PC-9 (cell line): ENCODE data around the gene STAC. TPM values are rescaled to one million over a fixed set of nuclear protein-coding genes. Genes with fewer than 3 reads are reported as not detected.

Experiments
- BruUV-seq: library from RNA; stranded (reverse); fragments of 400-500 nt; replicated peaks from 2 replicates; lab custom pipeline; 2021; lab: Mats Ljungman, UMichigan
- CTCF ChIA-PET: fragments of 300-600 bp; sonication (Branson Sonifier 250); formaldehyde crosslinking; loops from one replicate; lab custom pipeline; 2022; ENCODE audit warnings: antibody characterized with exemption; lab: Charles Lee
- POLR2A ChIA-PET: fragments of 300-600 bp; sonication (Branson Sonifier 250); formaldehyde crosslinking; loops from one replicate; lab custom pipeline; 2022; ENCODE audit warnings: antibody characterized with exemption; ENCODE audit not compliant: unreplicated experiment; lab: Charles Lee
- DNase-seq, 2 experiments: peaks; one replicate each; pipeline versions ENCODE4 v3.0.0 to v3.0.0-alpha.2; 2015 to 2022; ENCODE audit warnings: mixed read lengths in 1 of 2
- H2AFZ ChIP-seq: fragments of 200-600 bp; sonication (generic); 2 replicates; pipeline ENCODE4 v1.8.1; 2017; ENCODE audit warnings: antibody characterized with exemption
- H3F3A ChIP-seq: fragments of 200-600 bp; sonication (generic); 2 replicates; pipeline ENCODE4 v1.8.1; 2017; ENCODE audit warnings: antibody characterized with exemption, mild to moderate bottlenecking, low read depth; ENCODE audit not compliant: insufficient read depth
- H3K27ac ChIP-seq: fragments of 200-600 bp; sonication (generic); 2 replicates; pipeline ENCODE4 v1.6.1; 2016; ENCODE audit warnings: mixed run types
- H3K27me3 ChIP-seq: fragments of 200-600 bp; sonication (generic); 2 replicates; pipeline ENCODE4 v1.6.1; 2016; ENCODE audit warnings: low read depth, mixed run types; ENCODE audit not compliant: insufficient read depth
- H3K36me3 ChIP-seq: fragments of 200-600 bp; sonication (generic); 2 replicates; pipeline ENCODE4 v1.6.1; 2016; ENCODE audit warnings: low read depth, mixed run types
- H3K4me1 ChIP-seq: fragments of 200-600 bp; sonication (generic); replicated peaks from 2 replicates; pipeline ENCODE4 v1.6.1; 2016; ENCODE audit warnings: mixed run types; ENCODE audit not compliant: insufficient read depth
- H3K4me2 ChIP-seq: fragments of 200-600 bp; sonication (generic); 2 replicates; pipeline ENCODE4 v1.6.1; 2017; ENCODE audit warnings: mixed run types
- H3K4me3 ChIP-seq: fragments of 200-600 bp; sonication (generic); 2 replicates; pipeline ENCODE4 v1.6.1; 2016; ENCODE audit warnings: mixed run types
- H3K79me2 ChIP-seq: fragments of 200-600 bp; sonication (generic); 2 replicates; pipeline ENCODE4 v1.6.1; 2017; ENCODE audit warnings: low read depth, mixed run types
- H3K9me2 ChIP-seq: fragments of 200-600 bp; sonication (generic); 2 replicates; pipeline ENCODE4 v1.8.1; 2017; ENCODE audit warnings: mild to moderate bottlenecking; ENCODE audit not compliant: insufficient read depth
- H3K9me3 ChIP-seq: fragments of 200-600 bp; sonication (generic); 2 replicates; pipeline ENCODE4 v1.8.1; 2016; ENCODE audit warnings: low read depth; ENCODE audit not compliant: insufficient read depth
- H4K20me1 ChIP-seq: fragments of 200-600 bp; sonication (generic); 2 replicates; pipeline ENCODE4 v1.8.1; 2017; ENCODE audit not compliant: insufficient read depth
- CTCF ChIP-seq: fragments of 200-600 bp; sonication (generic); conservative IDR thresholded peaks from 2 replicates; pipeline ENCODE4 v1.6.1; 2017; ENCODE audit warnings: mixed run types, antibody characterized with exemption, mild to moderate bottlenecking, moderate library complexity
- EZH2 ChIP-seq: fragments of 200-600 bp; sonication (generic); IDR thresholded peaks from 2 replicates; pipeline ENCODE4 v1.8.0; 2017; ENCODE audit warnings: antibody characterized with exemption, low read depth
- intact Hi-C: fragments of 100-400 bp; cut with micrococcal nuclease; formaldehyde crosslinking; loops from one replicate; pipeline ENCODE4 v1.10.0; 2022; ENCODE audit not compliant: unreplicated experiment
- total RNA-seq: library from RNA; stranded (reverse); gene quantifications from 2 replicates; pipeline ENCODE4 v1.2.3, GENCODE V29; 2021

STAC gene
- total RNA-seq, 1 experiment from 2014 or later = 17.6 TPM

GRCh38 chr3:36443028-36443686 lies 62.9 kb downstream of the STAC start:
- H3K4me1 ChIP-seq = no peaks in the 10 kb centered on the region
- no peak overlapping the region for H3K27ac ChIP-seq
- no peak overlapping the region for H2AFZ ChIP-seq
- H3K36me3 ChIP-seq = no peaks in the 10 kb centered on the region
- H3F3A ChIP-seq = peaks cover 3% of the 10 kb centered on the region; the same call in 1 of the 2 replicates
- no peaks in the 10 kb centered on the region; the same call in 1 of the 2 replicates for H3K9me3 ChIP-seq
- intact Hi-C loops = no loop called here
- no peak for DNase-seq
- H3K9me2 ChIP-seq = no peaks in the 10 kb centered on the region
- BruUV-seq = no TSS peak
- no peaks in the 10 kb centered on the region for H3K79me2 ChIP-seq
- ChIA-PET POLR2A (no interaction called here), CTCF (no interaction called here)
- no peak overlapping the region for H3K4me2 ChIP-seq
- no peaks in the 10 kb centered on the region for H4K20me1 ChIP-seq
- TF ChIP-seq CTCF (no peak), EZH2 (no peak)
- H3K4me3 ChIP-seq = no peak overlapping the region
- H3K27me3 ChIP-seq = no peaks in the 10 kb centered on the region

GRCh38 chr3:36444909-36445308 lies 64.6 kb downstream of the STAC start:
- ChIA-PET CTCF (no interaction called here), POLR2A (no interaction called here)
- intact Hi-C loops = no loop called here
- no peaks in the 10 kb centered on the region for H3K27me3 ChIP-seq
- no TSS peak for BruUV-seq
- no peaks in the 10 kb centered on the region; the same call in 1 of the 2 replicates for H3K9me3 ChIP-seq
- no peaks in the 10 kb centered on the region for H3K79me2 ChIP-seq
- H2AFZ ChIP-seq = no peak overlapping the region
- H3K4me3 ChIP-seq = no peak overlapping the region
- DNase-seq = no peak
- H3F3A ChIP-seq = peaks cover 3% of the 10 kb centered on the region; the same call in 1 of the 2 replicates
- TF ChIP-seq CTCF = no peak
- TF ChIP-seq EZH2 = no peak
- H3K27ac ChIP-seq = no peak overlapping the region
- no peaks in the 10 kb centered on the region for H4K20me1 ChIP-seq
- no peaks in the 10 kb centered on the region for H3K4me1 ChIP-seq
- H3K9me2 ChIP-seq = no peaks in the 10 kb centered on the region
- no peak overlapping the region for H3K4me2 ChIP-seq
- no peaks in the 10 kb centered on the region for H3K36me3 ChIP-seq

GRCh38 chr3:36446276-36446675 lies 66.0 kb downstream of the STAC start:
- Histone ChIP-seq H3K79me2 (no peaks in the 10 kb centered on the region), H3K36me3 (no peaks in the 10 kb centered on the region), H3K4me2 (no peak overlapping the region), H2AFZ (no peak overlapping the region), H4K20me1 (no peaks in the 10 kb centered on the region), H3K27me3 (no peaks in the 10 kb centered on the region), H3F3A (peaks cover 3% of the 10 kb centered on the region; the same call in 1 of the 2 replicates), H3K4me3 (no peak overlapping the region), H3K9me3 (no peaks in the 10 kb centered on the region; the same call in 1 of the 2 replicates), H3K27ac (no peak overlapping the region), H3K4me1 (no peaks in the 10 kb centered on the region), H3K9me2 (no peaks in the 10 kb centered on the region)
- no peak for DNase-seq
- intact Hi-C loops = no loop called here
- ChIA-PET POLR2A (no interaction called here), CTCF (no interaction called here)
- BruUV-seq = no TSS peak
- no peak for TF ChIP-seq CTCF
- no peak for TF ChIP-seq EZH2
